Skin of body (tissue), 2 donors: ENCODE data around the gene PSPN. TPM values are rescaled to one million over a fixed set of nuclear protein-coding genes. Genes with fewer than 3 reads are reported as not detected.

Experiments used
- DNase-seq: peaks from one replicate; lab custom pipeline; 2025; lab: John Stamatoyannopoulos, UW
- total RNA-seq: library from RNA; depleted of rRNA; stranded (reverse); fragments of >200 nt; gene quantifications from one replicate; pipeline ENCODE4 v1.2.3, GENCODE V29; 2014

The PSPN gene
- total RNA-seq = 0.59 TPM

GRCh38 chr19:6375411-6376010 lies at the start of gene PSPN:
Gene PSPN (minus strand): TSS chr19:6375933. CDS start chr19:6375849, 84 bp downstream.
- no peak for DNase-seq

- peak; percentile 100 for DNase-seq
Measured at GRCh38 chr19:6424939-6425731, 49.4 kb upstream of the PSPN start.

- DNase-seq = no peak
Measured at GRCh38 chr19:6424195-6424938, 48.6 kb upstream of the PSPN start, which contains the start of gene KHSRP. Gene KHSRP (minus strand): TSS chr19:6424811. CDS start chr19:6424701, 110 bp downstream.

- DNase-seq = no peak
Measured at GRCh38 chr19:6423499-6424194, 47.9 kb upstream of the PSPN start.

GRCh38 chr19:6421075-6422014 lies 45.6 kb upstream of the PSPN start:
- no peak for DNase-seq

- DNase-seq = no peak
Measured at GRCh38 chr19:6418562-6418932, 42.8 kb upstream of the PSPN start.

GRCh38 chr19:6417713-6418561 lies 42.2 kb upstream of the PSPN start:
- no peak for DNase-seq

- no peak for DNase-seq
Measured at GRCh38 chr19:6416658-6417405, 41.1 kb upstream of the PSPN start.

- DNase-seq = no peak
Measured at GRCh38 chr19:6415591-6416190, 40.0 kb upstream of the PSPN start.

GRCh38 chr19:6414793-6415590 lies 39.3 kb upstream of the PSPN start:
- DNase-seq = no peak

GRCh38 chr19:6413721-6414643 lies 38.2 kb upstream of the PSPN start:
- no peak for DNase-seq

GRCh38 chr19:6413291-6413690 lies 37.6 kb upstream of the PSPN start:
- no peak for DNase-seq

- no peak for DNase-seq
Measured at GRCh38 chr19:6412447-6413091, 36.8 kb upstream of the PSPN start.

- DNase-seq = no peak
Measured at GRCh38 chr19:6412061-6412446, 36.3 kb upstream of the PSPN start.

GRCh38 chr19:6409346-6409745 lies 33.6 kb upstream of the PSPN start:
- no peak for DNase-seq

- DNase-seq = no peak
Measured at GRCh38 chr19:6406401-6406800, 30.7 kb upstream of the PSPN start.
